NT2/D1 (cell line): ENCODE results near the gene FCGR3B.
"Not testable (repeated sequence)": the region's sequence is repeated elsewhere in the genome, so short reads cannot be mapped to it uniquely, and the experiment has no call there.

Experiments
- SUZ12 ChIP-seq: IDR thresholded peaks from 2 replicates; pipeline ENCODE4 v1.6.1; 2011; ENCODE audit not compliant: insufficient read length, insufficient read depth; ENCODE audit errors: extremely low read depth
- YY1 ChIP-seq: IDR thresholded peaks from 2 replicates; pipeline ENCODE4 v1.6.1; 2011; ENCODE audit not compliant: insufficient read length, insufficient read depth
- ZNF274 ChIP-seq: IDR thresholded peaks from 2 replicates; pipeline ENCODE4 v1.6.1; 2011; ENCODE audit warnings: mild to moderate bottlenecking, low read depth, low read length

GRCh38 chr1:161582882-161583281, 48.1 kb downstream of the FCGR3B start:
- TF ChIP-seq SUZ12, YY1, ZNF274: not testable (repeated sequence)
